ENCODE data around the gene ZFPM1.

DNA sequence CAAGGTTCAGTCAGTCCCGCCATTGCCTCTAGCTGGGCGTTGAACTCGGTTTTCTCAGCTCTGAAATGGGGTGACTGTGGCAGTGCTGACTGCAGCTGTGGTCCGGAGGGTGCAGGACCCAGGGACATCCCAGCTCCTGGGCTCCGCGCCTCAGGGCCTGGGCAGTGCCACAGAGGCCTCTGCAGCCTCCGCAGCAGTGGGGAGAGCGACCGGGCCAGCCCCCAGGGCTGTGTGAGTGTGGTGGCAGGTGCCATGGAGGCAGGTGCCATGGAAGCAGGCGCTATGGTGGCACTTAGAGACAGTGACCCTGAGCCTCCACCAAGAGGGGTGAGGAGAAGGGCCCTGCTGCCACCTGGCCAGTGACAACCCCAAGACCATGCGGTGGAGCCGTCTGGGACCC, 39.4 kb upstream of the ZFPM1 start:
- TF ChIP-seq, protein P1, sequence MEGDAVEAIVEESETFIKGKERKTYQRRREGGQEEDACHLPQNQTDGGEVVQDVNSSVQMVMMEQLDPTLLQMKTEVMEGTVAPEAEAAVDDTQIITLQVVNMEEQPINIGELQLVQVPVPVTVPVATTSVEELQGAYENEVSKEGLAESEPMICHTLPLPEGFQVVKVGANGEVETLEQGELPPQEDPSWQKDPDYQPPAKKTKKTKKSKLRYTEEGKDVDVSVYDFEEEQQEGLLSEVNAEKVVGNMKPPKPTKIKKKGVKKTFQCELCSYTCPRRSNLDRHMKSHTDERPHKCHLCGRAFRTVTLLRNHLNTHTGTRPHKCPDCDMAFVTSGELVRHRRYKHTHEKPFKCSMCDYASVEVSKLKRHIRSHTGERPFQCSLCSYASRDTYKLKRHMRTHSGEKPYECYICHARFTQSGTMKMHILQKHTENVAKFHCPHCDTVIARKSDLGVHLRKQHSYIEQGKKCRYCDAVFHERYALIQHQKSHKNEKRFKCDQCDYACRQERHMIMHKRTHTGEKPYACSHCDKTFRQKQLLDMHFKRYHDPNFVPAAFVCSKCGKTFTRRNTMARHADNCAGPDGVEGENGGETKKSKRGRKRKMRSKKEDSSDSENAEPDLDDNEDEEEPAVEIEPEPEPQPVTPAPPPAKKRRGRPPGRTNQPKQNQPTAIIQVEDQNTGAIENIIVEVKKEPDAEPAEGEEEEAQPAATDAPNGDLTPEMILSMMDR (IDR thresholded peaks at IDR 0.05), result no peak
- no peak for TF ChIP-seq POLR2A (IDR thresholded peaks at IDR 0.05)
- no peak for TF ChIP-seq EP300 (IDR thresholded peaks at IDR 0.05)

Measured in suprapubic skin (tissue), 3 donors.